OCI-LY7 (cell line): ENCODE results near the gene BLCAP.
"Not testable (repeated sequence)": the region's sequence is repeated elsewhere in the genome, so short reads cannot be mapped to it uniquely, and the experiment has no call there.

Source experiments
- EZH2phosphoT487 ChIP-seq: fragments of 200-600 bp; sonication (generic); IDR thresholded peaks from 2 replicates; pipeline ENCODE4 v1.6.1; 2018; ENCODE audit warnings: low read depth, borderline replicate concordance, mild to moderate bottlenecking, mixed run types, antibody characterized with exemption, low read length, moderate library complexity, mixed read lengths
- TF ChIP-seq, protein P1 (sequence below): fragments of 200-600 bp; sonication (generic); conservative IDR thresholded peaks from 2 replicates; pipeline ENCODE4 v1.5.1; 2014; ENCODE audit warnings: mild to moderate bottlenecking, antibody characterized with exemption, low read length, moderate library complexity, mixed read lengths

DNA sequence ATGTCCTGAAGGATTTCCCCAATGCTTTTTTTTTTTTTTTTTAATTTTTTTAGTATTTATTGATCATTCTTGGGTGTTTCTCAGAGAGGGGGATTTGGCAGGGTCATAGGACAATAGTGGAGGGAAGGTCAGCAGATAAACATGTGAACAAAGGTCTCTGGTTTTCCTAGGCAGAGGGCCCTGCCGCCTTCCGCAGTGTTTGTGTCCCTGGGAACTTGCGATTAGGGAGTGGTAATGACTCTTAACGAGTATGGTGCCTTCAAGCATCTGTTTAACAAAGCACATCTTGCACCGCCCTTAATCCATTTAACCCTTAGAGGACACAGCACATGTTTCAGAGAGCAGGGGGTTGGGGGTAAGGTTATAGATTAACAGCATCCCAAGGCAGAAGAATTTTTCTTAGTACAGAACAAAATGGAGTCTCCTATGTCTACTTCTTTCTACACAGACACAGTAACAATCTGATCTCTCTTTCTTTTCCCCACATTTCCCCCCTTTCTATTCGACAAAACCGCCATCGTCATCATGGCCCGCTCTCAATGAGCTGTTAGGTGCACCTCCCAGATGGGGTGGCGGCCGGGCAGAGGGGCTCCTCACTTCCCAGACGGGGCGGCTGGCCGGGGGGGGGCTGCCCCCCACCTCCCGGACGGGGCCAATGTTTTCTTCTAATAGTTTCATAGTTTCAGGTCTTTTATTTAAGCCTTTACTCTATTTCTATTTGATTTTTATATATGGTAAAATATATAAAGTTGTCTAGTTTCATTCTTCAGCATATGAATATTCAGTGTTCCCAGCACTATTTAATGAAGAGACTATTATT, 22.6 kb upstream of the BLCAP start:
- TF ChIP-seq, protein P1, sequence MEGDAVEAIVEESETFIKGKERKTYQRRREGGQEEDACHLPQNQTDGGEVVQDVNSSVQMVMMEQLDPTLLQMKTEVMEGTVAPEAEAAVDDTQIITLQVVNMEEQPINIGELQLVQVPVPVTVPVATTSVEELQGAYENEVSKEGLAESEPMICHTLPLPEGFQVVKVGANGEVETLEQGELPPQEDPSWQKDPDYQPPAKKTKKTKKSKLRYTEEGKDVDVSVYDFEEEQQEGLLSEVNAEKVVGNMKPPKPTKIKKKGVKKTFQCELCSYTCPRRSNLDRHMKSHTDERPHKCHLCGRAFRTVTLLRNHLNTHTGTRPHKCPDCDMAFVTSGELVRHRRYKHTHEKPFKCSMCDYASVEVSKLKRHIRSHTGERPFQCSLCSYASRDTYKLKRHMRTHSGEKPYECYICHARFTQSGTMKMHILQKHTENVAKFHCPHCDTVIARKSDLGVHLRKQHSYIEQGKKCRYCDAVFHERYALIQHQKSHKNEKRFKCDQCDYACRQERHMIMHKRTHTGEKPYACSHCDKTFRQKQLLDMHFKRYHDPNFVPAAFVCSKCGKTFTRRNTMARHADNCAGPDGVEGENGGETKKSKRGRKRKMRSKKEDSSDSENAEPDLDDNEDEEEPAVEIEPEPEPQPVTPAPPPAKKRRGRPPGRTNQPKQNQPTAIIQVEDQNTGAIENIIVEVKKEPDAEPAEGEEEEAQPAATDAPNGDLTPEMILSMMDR: not testable (repeated sequence)
- TF ChIP-seq EZH2phosphoT487: not testable (repeated sequence)
